A673 (cell line): ENCODE results near the gene TMEM138.

Experiments
- EZH2 ChIP-seq: fragments of 200-600 bp; sonication (generic); IDR thresholded peaks from 2 replicates; pipeline ENCODE4 v1.6.1; 2017; ENCODE audit warnings: borderline replicate concordance, low read depth, mild to moderate bottlenecking, mixed read lengths, antibody characterized with exemption, low read length; ENCODE audit not compliant: poor library complexity, severe bottlenecking
- TF ChIP-seq, protein P1 (sequence below): fragments of 300-800, 200-600 bp; sonication (generic); conservative IDR thresholded peaks from 2 replicates; pipeline ENCODE4 v1.5.1; 2017; ENCODE audit warnings: low read depth, mild to moderate bottlenecking, antibody characterized with exemption, low read length, moderate library complexity, mixed read lengths

DNA sequence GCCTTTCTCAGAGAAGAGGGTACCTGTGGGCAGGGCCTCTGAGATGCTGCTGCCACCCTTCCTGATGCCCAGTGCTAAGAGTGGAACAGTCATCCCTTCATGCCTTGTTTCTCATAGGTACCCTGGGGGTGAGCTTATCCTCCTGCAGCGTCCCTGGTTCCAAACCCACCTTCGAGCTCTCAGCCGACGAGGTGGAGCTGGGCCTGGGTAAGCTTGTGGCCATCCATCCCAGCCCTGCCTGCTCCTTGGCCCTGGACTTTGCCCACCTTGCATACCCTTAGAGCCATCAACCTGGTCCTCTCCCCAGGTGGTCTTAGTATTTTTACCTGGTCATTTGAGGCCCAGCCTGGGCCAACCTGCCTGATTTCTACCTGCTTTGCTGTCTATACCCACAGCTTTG lies 20.5 kb upstream of the TMEM138 start:
- TF ChIP-seq, protein P1, sequence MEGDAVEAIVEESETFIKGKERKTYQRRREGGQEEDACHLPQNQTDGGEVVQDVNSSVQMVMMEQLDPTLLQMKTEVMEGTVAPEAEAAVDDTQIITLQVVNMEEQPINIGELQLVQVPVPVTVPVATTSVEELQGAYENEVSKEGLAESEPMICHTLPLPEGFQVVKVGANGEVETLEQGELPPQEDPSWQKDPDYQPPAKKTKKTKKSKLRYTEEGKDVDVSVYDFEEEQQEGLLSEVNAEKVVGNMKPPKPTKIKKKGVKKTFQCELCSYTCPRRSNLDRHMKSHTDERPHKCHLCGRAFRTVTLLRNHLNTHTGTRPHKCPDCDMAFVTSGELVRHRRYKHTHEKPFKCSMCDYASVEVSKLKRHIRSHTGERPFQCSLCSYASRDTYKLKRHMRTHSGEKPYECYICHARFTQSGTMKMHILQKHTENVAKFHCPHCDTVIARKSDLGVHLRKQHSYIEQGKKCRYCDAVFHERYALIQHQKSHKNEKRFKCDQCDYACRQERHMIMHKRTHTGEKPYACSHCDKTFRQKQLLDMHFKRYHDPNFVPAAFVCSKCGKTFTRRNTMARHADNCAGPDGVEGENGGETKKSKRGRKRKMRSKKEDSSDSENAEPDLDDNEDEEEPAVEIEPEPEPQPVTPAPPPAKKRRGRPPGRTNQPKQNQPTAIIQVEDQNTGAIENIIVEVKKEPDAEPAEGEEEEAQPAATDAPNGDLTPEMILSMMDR, result no peak
- TF ChIP-seq EZH2, result no peak
